HT-29 (cell line): ENCODE measurements around the gene FOXP1. TPM values are rescaled to one million over a fixed set of nuclear protein-coding genes. Genes with fewer than 3 reads are reported as not detected.
A peak's percentile ranks its signal among the peaks of the same experiment; 100 is the strongest.

Experiments used
- DNase-seq: peaks from one replicate; pipeline ENCODE4 v3.0.0-alpha.2; 2015; ENCODE audit warnings: low spot score
- total RNA-seq: library from RNA; depleted of rRNA; stranded (reverse); fragments of >200 nt; shearing (Covaris generic); gene quantifications from 2 replicates; pipeline ENCODE4 v1.2.3, GENCODE V29; 2014

Gene FOXP1
- total RNA-seq, 1 experiment from 2014 or later, result 31.0 TPM

DNA sequence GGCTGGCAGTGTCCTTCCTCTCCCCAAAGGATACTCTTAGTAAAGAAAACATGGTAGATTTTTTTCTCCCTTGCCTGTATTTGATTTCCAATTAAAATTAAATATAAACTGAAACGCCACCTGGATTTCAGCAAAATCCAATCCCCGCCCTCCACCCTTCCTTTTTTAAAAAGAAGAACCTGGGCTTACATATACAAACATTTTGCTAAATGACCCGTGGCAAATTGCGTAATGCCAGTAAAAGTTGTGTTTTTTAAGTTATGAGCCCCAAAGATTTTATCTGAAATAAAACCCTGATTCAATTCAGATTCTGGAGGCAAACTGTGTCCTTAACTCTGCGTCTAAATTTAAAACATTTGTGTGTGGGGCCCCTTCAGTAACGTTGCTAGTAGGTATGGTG, 403.0 kb downstream of the FOXP1 start:
- no peak for DNase-seq

DNA sequence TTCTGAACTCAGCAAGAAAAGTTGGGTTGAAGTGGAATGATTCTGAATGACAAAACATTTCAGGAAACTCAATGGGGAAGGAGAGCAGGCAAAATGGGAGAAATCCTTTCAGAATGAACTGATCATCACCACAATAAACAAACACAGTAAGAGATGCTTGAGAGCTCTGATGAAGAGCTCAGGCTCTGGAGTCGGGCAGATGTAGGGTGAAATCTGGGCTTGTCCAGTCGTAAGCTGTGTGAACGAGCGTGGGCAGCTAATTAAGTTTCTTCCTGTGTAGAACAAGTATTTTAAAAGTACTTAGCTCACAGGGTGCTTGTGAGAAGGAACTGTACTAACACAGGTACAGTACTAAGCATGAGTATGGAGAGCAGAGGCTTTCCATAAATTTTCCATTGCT, 406.2 kb downstream of the FOXP1 start:
- DNase-seq, result no peak

DNA sequence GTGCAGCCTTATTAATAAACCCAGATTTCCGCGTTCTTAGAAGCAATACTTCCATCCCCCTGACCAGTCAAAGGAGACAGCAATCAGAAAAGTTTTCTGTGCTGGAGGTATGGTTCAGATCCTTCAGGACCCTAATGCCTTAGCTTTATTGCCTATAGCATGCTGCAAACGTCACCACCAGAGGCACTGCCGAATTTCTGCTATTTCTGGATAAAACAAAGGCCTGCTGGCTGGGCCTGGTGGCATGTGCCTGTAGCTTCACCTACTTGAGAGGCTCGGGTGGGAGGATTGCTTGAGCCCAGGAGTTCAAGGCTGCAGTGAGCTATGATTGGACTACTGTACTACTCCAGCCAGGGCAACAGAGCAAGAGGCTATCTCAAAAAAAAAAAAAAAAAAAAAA, 407.2 kb downstream of the FOXP1 start:
- no peak for DNase-seq

DNA sequence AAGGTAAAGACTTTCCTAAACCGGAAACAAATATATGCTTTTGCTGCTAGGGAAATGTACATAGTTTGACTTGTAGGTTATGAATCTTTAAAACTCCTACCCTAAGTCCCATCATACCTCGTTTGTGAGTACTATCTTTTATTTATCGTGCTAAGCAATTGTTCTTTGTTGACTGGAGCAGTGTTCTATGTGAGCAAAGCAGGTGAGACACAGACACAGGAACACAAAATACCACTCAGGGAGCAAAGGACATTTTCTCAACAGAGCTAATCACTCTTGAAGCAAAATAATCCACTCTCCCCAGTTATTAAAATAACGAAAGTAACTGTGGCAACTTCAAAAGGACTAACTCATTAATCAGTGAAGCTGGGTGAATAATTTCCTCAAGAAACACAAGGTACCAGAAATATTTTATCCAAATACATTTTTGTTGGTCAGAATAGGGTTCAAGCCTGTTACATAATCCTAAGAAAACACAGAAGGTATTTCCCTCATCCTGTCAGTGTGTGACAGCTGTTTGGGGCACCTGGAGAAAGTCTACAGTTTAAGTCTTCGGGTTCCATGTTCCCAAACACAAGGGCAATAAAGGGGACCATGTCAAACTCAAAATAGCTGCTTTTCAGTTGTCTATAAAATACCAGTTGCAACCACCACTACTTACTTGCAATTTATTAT, 407.7 kb downstream of the FOXP1 start:
- no peak for DNase-seq

DNA sequence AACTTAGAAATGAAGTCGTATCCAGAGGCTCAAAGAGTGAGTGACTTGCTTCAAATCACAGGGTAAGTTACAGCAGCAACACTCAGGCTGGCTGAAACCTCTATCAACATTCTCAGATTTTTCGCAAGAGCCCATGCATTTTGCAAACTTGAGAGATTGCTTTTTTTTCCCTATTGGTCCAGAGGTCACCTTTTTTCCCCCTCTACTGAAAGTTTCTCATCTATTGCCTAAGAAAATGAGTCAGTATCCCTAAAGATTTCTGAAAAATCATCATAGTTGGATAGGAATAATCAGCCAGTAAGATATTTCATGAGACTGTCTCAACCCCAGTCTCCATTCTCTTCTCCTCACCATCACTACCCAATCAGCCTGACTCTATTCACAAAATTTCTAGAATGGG, 410.6 kb downstream of the FOXP1 start:
- DNase-seq, result no peak

DNA sequence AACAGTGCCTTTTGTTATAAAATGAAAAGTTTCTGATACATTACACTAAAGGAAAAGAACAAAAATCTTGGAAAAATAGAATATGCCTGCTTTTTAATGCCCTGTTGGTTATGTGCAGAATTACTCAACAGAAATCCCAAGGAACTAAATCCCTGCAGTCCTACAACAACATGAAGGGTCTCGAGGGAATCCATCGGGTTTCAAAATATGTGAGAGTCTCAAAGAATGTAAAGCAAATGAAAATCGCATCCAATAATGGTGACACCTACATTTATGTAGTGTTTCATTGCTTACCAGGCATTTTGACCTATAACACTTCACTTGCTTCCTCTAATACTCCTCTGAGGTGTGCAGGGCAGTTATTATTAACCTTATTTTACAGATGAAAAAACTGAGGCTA, 411.3 kb downstream of the FOXP1 start:
- DNase-seq, result no peak

DNA sequence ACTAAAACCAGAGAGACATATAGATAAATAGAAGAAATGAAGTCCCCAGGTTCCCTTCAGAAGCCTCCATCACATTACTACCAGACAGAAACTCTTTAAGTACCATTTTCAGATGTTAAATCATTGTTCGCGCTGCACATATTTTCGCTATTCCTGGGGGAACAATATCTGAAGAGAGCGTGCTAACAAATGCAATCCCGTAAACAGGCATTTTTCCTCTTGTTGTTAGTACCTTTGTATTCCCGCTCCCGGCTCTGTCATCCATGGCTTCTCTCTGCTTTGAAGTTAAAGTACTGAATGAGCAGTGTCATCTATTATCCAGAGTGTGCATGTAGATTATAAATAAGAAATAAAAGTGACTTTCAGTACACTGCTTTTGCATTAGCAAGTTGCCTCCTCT, 412.3 kb downstream of the FOXP1 start:
- DNase-seq, result no peak

DNA sequence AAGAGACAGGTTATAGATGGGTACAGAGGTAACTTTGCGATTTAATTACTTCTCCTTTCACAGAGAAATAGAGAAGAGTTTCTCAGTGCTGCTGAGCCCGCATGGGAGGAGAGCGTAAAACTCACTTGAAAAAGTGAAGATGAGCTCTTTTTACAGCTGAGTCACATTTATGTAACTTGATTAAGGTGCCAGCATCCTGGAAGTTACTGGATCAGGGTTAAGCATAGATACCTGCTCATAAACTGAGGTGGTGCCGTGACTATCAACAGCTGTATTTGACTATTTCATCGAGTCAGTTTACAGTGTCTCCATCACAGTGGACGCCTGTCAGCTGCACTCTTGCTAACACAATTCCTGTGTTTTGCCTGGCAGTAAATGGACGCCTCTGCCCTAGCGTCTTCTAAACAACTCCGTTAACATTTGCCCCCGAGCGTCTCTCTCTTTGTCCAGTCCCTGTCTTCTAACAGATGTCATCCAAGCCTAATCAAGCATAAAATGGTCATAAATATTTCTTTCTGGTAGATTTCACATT, 414.6 kb downstream of the FOXP1 start:
- no peak for DNase-seq

DNA sequence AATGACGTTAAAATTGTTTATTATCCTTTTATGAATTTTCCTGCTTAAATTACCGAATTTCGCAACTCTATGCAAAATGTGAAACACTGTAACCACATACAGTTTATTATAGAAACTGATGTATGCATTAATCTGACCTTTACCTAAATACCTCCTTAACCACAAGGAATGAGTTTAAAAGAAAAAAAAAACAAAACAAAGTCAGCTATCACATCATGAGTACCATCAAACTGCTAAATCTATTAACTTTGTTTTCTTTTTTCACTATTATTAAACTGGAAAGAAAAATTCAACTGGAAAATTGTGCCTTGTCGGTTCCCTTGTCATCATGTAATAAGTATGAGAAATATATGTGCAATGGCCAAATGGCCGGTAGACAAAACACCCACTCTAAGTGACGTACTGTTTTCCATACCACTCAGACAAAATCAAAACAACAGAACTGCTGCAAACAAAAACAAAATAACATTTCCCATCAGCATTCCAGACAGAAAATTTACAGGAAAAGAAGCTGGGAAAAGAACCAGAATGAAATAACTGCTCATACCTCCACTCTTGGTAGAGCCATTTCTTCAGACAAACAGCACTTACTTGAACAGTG, 415.3 kb downstream of the FOXP1 start:
- DNase-seq, result no peak

DNA sequence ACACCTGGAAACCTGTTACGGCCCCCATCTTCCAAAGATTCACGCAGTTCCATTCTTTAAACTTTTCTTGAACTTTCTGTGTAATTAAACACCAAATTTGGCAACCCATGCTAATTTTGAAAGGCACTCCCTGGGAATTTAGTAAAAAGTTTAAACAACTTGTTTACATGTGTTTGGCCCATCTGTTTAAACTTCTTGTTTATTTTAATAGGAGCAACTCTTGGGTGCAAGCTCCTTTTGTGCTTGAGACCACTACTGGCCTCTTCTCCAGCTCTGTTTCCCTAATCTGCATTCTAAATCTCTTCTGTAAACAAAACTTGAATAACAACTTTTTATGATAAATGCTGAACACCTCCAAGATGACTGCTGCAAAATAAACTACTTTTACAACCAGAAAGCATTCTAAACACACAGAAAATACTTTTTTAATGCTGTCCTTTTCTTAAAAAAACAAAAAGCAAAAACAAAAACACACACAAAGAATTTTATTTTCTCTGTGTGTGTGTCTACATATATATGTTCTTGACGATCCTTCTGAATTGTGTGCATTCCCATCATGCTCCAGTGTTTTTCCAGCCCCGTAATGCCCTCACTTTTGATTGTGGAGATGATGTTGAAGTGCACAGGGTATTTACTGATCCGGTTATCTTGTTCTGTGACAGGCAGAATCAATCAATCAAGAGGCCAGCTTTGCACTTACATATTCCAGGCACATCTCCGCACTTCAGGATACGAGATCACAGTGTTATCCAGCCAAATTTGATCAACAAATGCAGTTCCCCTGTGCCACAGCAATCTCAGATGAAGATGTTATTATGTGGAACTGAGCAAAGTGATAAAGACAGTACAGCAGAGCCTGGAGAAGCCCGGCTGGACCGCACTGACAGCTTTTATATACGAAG, 416.9 kb downstream of the FOXP1 start:
- no peak for DNase-seq

DNA sequence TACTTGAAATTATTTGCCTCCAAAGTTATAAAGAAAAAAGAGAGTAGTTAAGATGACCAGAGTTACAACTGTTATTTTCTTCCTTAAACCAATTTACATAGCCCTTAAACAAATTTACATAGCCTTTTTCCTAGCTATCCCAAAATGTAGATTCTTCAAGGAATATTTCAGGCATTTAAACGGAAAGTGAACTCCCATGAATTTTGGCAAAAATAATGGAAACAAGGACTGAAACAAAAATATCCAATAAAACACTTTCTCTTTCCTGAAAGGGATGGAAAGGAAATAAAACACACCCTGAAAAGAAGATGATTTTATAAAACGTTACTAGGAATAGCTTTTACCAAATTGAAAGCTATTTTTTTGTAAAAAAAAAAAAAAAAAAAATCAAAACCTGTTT, 418.6 kb downstream of the FOXP1 start:
- no peak for DNase-seq

DNA sequence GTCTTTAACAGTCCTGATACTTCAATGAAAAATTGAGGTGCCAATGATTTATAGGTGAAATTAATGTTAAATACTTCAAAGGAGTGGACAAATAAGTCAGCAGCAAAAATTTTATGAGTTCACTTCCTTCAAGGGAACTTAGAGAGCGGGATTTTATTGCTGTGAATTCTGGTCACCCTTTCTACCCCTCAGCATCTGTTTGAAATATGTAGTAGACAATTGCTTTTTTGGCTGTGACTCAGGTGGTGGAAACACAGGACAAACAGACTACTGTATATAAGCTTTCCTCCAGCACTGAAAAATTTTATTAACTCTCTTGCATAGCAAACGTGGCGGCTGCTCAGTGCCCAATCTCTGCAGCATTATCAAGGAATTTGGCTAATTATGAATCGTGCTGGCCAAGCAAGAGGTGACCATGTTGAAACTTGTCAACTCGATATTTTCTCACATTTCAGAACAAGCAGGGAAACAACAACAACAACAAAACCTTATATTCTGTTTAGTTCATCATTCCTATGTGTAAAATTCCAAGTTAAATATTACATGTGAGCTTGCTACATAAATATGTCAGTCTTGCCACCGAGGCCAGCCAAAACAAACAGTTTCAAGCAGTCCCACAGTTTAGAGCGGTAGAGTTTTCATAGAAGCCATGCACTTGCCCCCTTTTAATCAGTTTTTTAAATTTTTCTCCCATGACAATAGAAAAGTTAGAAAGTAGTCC, 420.2 kb downstream of the FOXP1 start:
- no peak for DNase-seq

DNA sequence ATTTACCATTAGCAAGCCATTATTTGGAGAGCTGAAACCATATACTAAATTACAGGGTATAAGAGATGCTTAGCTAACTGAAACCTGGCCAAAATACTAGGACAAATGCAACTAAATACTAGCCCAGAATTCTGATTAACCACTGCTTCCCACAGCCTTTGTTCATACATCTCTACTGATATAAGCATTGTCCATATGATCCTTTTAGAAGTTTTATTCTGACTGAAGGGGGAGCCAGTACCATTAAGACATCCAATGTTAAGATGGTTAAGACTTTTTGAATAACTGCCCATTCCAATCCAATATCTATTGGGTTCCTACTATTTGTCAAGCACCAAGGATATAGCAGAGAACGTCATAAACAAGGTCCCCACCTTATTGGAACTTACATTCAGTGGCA, 421.3 kb downstream of the FOXP1 start:
- no peak for DNase-seq

DNA sequence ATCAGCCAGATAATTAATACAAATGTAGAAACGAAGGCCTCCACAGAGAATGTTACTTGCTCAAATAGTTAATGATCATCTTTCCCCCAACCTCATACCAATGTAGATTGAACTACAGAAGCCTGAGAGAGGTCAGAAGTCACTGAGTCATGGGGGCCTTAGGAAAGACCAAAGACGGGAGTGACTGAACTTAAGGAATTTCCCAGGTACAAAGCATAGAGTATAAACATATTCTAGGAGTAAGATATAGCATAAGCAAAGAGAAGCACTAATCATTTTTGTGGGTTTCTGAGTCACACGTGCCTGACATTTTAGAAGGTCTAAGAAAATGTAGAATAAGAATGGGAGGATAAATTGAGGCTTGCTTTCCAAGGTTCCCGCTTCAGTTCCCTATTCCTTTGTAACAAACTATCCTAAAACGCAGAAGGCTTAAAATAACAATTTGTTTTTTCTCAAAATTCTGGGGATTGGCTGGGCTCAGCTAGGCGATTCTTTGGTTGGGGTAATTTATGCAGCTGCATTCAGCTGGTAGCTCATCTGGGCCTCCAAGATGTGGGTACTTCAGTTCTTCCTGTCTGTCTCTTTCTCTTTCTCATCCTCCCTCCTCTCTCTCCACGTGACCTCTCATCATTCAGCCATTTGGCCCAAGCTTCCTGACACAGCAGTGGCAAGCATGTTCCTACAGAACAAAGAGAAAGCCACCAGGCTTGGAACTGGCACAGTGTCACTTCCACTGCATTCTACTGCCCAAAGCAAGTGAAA, 422.6 kb downstream of the FOXP1 start:
- no peak for DNase-seq

DNA sequence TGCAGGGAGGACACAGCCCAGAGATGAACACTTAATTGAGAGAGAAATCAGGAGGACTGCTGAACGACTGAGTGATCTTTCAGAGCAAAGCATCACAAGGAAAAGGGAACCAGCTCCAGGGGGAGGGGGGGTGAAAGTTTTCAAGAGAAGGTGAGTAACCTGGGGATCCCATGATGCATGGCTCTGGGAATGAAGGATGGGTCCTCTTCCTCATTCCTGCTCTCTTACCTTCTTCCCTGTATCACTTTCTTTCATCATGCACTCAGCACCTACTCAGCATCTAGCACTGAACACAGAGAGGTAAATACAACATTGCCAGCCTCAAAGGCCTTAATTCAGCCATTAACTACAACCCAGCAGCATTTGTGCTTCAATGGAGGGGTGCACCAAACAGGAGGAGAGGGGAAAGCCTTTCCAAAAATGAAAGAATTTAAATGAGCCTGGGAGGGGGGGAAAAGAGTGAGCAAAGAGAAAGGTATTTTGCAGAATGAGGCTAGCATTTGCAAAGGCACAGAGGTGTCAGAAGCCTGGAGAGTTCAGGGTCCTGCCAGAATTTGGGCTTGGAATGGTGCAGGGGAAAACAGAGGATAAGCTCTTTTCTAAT, 427.4 kb downstream of the FOXP1 start:
- no peak for DNase-seq

DNA sequence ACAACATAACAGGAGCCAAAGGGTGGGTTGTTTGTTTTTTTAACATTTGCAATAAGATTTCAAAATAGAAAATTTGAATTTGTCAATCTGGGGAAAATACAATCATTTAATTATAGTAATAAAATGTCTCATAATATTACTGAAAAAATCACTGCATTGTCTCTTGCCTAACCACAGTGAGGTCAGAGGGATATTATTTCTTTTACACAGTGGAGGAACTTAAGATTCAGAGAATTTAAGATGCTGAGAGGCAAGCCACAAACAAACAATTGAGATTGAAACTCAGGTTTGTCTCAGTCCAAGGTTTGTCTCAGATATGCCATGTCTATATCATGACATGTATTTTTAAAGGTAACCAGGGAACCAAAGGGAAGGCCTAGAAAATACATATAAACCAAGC, 428.7 kb downstream of the FOXP1 start:
- DNase-seq, result no peak

DNA sequence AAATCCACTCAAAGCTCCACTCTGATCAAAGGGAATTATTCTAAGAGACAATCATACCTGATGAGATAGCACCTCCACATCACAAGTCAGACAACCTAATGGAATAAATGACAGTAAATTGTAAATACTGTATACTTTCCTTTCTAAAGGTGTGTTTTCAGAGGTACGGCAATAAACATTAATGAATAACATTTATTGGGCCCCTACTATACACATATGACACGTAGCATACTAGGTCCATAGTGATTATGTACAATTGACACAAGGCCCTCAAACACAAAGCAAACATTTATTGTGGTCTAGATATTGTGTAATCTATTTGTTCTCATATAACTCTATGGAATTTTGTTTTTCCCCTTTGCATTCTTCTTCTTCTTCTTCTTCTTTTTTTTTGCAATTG, 429.8 kb downstream of the FOXP1 start:
- peak; percentile 63 for DNase-seq

DNA sequence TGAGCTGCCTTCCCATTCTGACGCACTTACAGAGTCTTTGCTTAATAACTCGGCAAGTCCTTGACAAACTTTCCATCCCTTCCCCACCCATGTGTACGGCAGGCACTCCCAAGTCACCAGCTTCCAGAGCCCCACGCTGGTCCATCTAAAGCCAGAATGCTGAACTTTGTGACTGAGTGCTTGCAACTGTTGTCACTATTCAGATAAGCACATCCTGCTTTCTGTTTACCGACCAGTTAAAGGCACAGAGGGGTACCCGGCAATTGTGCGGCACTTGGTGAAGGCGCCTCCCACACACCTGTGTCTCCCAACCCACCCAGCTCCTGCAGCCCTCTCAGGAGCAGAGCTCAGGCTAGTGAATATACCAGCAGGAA, 430.6 kb downstream of the FOXP1 start:
- peak; percentile 69 for DNase-seq

DNA sequence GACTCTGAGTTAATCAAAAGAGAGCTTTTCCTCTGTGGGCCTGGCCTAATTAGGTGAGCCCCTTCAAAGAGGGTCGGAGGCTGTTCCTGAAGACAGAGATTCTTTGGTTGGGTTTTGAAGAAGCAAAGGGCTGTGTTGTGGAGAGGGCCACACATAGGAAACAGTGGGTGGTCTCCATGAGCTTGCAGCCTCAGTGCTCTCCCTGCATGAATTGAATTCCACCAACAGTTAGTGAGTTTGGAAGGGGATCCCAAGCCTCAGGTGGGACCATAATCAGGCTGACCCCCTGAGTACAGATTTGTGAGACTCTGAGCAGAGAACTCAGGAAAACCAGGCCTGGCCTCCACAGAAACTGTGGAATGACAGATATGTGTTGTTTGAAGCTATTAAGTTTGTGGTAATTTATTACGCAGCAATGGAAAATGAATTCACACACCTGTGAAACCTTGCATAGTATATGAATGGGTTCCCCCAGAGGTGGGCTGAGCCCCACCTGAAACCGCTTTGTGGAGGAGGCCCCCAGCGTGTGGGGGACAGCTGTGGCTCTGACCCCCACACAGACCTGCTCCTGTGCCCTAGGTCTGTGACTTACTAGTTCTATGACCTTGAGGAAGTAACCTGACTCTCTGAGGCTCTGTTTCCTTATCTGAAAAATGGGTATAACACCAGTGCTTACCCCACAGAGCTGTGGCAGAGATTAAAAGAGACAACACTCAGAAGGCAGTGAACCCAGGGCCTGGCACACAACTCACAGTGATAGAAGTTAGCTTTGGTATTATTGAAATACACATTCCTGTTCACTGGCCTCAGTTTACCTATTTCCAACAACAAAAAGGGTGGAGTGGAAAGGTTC, 431.3 kb downstream of the FOXP1 start:
- DNase-seq, result no peak
